ENCODE measurements around the gene ARHGEF38. TPM values are rescaled to one million over a fixed set of nuclear protein-coding genes. Genes with fewer than 3 reads are reported as not detected.
"Not testable (repeated sequence)": the region's sequence is repeated elsewhere in the genome, so short reads cannot be mapped to it uniquely, and the experiment has no call there.

ARHGEF38 gene
- total RNA-seq, 1 experiment from 2014 or later = not detected

GRCh38 chr4:105650190-105650589 lies 97.8 kb downstream of the ARHGEF38 start:
- no peak for DNase-seq (ENCODE audit: low spot score)

DNA sequence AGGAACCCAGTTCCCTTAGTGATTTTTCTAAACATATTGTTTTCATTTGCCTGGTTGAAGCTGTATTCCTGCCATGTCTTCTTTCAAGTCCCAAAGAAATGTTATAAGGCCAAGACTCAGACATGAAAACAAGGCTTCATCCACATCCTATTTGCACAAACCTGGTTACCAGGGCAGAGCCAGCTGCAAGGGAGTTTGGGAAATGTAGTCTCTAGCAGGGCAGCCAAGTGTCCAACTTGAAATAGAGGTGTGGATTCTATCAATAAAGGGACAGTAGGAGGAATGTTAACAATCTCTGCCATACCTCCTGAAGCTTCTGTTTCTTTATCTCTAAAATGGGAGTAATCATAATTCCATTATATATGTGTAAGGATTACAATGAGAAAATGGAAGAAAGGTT lies 99.5 kb downstream of the ARHGEF38 start:
- DNase-seq (ENCODE audit: low spot score) = no peak

DNA sequence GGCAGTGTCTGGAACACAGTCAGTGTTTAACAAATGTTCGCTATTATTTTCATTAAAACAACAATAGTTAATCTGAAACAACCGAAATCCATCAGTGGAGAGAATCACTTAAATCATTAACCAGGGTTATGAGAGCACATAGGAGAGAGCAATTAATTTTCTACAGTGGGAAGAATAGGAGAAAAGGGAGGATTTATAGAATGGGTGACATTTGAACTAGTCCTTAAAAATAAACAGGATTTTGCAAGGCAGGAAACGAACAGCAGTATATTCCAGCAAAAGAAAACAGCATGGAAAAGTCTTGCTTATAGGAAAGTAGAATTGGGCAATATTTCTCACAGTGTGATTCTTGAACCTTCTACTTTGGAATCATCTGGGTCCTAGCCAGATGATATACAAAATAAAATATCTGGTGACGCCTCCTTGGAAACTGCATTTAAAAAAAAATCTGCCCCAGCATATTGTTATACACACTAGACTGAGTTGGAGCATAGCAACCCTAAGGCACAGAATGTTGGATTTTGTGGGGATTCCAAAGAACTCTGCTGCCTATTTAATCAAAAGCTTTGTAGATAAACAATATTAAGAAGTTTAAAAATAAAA lies 100.0 kb downstream of the ARHGEF38 start:
- no peak for DNase-seq (ENCODE audit: low spot score)

GRCh38 chr4:105657117-105657765 lies 104.8 kb downstream of the ARHGEF38 start:
- no peak for DNase-seq (ENCODE audit: low spot score)

- DNase-seq (ENCODE audit: low spot score) = no peak
These were observed 106.8 kb downstream of the ARHGEF38 start for GRCh38 chr4:105659190-105659589.

GRCh38 chr4:105661028-105661427 lies 108.6 kb downstream of the ARHGEF38 start:
- no peak for DNase-seq (ENCODE audit: low spot score)

DNA sequence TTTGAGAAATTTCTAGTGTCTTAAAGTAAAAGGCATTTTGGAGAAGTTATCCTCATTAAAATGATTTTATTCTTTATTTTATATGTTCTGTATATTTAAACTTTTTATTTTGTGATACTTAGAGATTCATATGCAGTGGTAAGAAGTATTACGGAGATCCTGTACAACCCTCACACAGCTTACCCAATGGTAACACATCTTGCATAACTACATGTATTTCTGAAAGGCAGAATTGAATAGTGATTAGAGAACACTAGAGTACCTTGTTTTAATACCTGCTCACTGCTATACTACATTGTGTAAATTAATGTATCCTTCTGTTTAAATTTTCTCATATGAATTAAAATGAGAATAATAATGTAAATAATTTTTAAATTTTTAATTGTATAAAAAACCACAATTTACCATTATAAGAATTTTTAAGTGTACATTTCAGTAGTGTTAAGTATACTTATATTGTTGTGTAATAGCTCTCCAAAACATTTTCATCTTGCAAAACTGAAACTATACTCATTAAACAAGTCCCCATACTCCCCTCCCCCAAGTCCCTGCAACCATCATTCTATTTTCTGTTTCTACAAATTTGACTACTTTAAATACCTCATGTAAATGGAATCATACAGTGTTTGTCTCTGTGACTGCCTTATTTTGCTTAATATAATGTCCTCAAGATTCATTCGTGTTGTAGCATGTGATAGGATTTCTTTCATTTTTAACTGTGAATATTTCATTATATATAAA lies 110.7 kb downstream of the ARHGEF38 start:
- no peak for DNase-seq (ENCODE audit: low spot score)

GRCh38 chr4:105666693-105667092 lies 114.3 kb downstream of the ARHGEF38 start:
- peak; percentile 32 for DNase-seq (ENCODE audit: low spot score)

DNA sequence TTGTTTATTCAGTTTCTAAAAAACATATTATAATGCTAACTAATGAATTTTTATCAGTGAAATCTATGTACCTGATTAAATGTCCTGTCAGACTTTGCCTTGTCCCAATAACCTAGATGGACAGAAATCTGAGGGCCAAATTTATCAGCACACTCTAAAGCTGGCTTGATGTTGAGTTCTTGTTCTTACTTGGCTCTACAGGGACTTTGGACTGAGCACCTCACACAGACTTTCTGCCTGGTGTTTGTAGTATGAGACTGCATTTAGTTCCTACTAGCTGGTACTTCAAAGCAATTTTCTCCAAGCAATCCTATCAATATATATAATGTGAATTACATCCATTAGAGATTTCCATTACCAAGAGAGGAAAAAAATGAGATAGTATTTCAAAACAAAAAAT lies 118.3 kb downstream of the ARHGEF38 start:
- DNase-seq (ENCODE audit: low spot score) = no peak

DNA sequence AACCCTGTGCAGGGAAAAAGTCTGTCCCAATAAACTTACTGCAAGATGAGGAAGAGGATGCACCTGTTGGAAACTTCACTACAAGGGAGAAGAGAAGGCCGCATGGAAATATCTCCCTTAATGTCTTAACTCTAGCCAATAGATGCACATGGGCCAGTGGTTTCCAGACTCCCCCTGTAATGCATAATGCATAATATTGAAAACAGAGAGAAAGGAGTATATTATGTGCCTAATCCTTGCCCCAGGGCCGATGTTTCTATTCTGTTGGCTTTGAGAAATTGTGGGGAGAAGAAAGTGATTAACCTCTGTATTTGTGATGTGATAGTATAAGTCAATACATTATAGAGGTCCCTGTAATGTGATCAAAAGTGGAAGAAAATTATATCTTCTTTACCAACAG lies 118.9 kb downstream of the ARHGEF38 start:
- no peak for DNase-seq (ENCODE audit: low spot score)

- DNase-seq (ENCODE audit: low spot score) = no peak
These were observed 121.6 kb downstream of the ARHGEF38 start for GRCh38 chr4:105674011-105674410.

DNA sequence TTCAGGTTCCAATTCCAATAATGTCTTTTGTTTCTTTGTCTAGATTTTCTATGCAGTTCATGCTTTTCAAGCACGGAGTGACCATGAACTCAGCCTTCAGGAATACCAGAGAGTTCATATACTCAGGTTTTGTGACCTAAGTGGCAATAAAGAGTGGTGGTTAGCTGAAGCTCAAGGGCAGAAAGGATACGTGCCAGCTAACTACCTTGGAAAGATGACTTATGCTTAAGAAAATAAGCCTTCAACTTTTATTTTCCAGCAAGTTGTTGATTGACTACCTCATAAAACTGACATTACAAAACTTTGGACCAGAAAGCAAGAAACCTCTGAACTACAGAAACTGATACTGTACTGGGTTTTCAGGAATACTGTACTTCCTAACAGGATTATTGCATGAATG lies 125.3 kb downstream of the ARHGEF38 start:
- DNase-seq (ENCODE audit: low spot score) = no peak

DNA sequence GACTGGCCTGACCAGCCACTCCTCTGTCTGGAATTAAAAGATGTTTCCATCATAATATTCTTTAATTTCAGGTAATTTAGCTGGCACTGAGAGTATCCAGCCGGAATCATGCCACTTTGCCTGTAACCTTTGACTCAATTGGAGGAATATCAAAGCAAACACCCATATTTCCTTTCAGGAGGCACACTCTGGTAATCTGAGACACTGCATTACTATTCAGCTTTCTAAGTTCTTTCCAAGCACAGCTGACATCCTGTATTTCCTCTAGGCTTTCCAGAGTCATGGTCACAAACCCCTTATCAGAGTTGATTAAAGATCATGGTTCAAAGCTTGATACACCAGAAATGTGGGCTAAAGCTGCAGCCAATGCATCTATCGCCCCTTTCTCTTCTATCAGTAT lies 126.8 kb downstream of the ARHGEF38 start:
- DNase-seq (ENCODE audit: low spot score) = peak; percentile 8

DNA sequence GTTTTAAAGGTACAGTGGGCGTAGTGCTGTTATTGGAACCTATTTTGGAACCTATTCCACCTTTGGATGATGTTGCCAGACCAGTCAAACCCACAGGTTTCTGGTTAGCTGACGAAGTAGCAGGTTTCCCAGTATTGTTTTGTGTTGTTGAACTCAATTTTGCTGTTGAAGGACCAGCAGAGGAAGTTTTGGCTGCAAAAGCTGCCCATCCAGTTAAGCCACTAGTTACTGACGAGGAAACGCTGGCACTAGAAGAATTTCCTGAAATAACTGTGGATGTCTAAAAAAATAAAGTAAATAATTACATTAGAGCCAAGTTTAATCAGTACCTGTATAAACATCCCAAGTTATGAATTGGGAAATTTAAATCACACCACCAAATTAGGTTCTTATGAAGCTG lies 130.6 kb downstream of the ARHGEF38 start:
- DNase-seq (ENCODE audit: low spot score) = no peak

- DNase-seq (ENCODE audit: low spot score) = no peak
These were observed 134.2 kb downstream of the ARHGEF38 start for GRCh38 chr4:105686571-105686970.

DNA sequence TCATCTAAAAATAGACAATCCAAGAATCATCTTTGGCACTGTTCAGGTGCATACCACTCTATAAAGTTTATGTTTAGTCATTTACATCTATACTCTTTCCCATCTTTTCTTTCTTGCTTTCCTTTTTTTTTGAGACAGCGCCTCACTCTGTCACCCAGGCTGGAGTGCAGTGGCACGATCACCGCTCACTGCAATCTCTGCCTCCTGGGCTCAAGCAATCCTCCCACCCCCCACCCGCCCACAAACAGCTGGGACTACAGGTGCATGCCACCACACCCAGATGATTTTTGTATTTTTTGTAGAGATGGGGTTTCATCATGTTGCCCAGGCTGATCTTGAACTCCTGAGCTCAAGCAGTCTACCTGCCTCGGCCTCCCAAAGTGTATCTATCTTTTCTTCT lies 142.4 kb downstream of the ARHGEF38 start:
- not testable (repeated sequence) for DNase-seq (ENCODE audit: low spot score)

- not testable (repeated sequence) for DNase-seq (ENCODE audit: low spot score)
These were observed 143.4 kb downstream of the ARHGEF38 start for GRCh38 chr4:105695832-105696231.

- no peak for DNase-seq (ENCODE audit: low spot score)
These were observed 146.2 kb downstream of the ARHGEF38 start for GRCh38 chr4:105698607-105699006.

DNA sequence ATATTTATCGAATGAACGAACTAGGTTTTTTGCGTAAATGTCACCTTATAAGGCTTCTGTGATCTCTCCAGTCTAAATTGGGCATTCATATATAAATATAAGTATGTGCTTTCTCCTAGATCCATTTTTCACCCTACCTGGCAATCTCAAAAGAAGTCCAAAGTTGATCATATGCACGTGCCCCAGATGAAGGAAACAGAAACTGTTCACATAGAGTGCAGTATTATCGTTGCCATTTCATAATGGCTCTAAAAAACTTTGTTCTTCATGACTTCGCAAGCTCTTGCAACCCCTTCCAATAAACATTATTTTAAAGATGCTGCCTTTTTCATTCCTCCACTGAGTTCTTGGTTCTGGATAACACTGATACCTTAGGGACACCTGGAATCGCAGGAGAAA lies 155.4 kb downstream of the ARHGEF38 start:
- no peak for DNase-seq (ENCODE audit: low spot score)

DNA sequence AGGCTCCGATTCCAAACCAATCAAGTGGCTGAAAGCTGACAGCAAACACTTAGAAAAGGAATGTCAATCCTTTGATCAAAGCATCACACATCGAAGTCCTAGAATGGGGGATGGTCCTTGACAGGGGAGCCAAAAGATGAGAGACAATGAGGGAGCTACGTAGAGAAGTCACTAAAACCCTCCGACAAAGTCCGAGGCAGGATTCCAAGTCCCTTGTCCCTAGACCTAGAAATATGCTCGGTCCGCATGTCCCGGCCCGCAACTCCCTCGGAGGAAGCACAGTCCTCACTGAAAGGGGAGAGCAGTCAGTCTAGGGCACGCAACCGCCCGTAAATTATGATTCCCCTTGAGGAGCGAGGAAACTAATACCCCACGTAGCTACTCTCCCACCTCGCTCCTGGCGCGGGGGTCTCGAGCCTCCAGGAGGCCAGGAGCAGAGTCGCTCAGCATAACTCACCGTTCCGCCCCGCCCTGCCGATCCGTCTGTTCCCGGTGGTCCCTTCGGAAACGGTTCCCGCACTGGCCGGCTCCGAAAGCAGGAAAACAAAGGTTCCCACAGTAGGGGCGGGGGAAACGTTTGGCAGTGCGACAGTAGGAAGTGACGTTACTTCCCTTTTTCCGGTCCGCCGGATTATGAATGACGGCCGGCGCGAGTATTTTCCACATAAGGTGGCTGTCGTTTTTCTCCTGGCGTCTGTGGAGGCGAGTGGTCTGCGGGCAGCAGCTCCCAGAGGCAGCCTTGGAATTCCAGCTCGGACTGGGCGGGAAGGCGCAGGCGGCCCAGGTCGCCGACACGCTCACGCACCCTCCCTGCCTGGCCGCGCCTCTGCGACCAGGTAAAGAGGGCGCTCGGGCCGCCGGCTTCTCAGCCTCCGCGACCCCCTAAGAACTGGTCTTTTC lies 156.0 kb downstream of the ARHGEF38 start, which contains the start of the genes GSTCD and INTS12:
Gene GSTCD (plus strand): TSS at position 604 of the 900 bp plus-strand sequence. CDS start 8,830 bp downstream, outside the sequence.
Gene INTS12 (minus strand): TSS at position 509 of the 900 bp plus-strand sequence. CDS start 8,684 bp downstream, outside the sequence.
- DNase-seq (ENCODE audit: low spot score) = peak; percentile 86

DNA sequence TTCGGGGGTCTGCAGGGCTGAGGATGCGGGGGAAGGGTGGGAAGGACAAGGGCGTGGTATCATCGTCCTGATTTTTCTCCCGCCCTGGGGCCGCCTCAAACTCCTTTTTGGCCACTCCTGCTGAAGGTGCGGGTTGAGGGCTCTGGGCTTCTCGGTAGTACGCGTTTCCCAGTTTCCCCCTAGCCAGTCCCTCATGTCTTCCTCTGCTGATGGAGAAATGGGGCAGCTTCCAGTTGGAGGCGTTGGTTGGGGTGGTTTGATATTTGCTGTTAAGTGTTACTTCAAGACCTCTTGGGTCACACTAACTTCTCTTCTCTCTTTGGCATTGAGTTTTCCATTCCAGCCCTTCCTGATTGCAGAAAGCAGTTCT lies 156.6 kb downstream of the ARHGEF38 start:
- peak; percentile 5 for DNase-seq (ENCODE audit: low spot score)
